SK-N-SH (cell line): ENCODE data around the gene MEGF10. TPM values are rescaled to one million over a fixed set of nuclear protein-coding genes. Genes with fewer than 3 reads are reported as not detected.

Experiments used
- CTCF ChIA-PET: fragments of 300-600, 350-600 bp; formaldehyde crosslinking; extraction: SDS; loops from one replicate; lab custom pipeline; 2021; lab: Yijun Ruan, JAX
- POLR2A ChIA-PET: fragments of 350-600 bp; sonication (Branson Sonifier 250); formaldehyde crosslinking; extraction: SDS; loops from one replicate; lab custom pipeline; 2020; ENCODE audit warnings: antibody characterized with exemption, inconsistent platforms; lab: Yijun Ruan, JAX
- DNase-seq: peaks from one replicate; pipeline ENCODE4 v3.0.0; 2012
- H2AFZ ChIP-seq: fragments of 200-600 bp; sonication (generic); 2 replicates; pipeline ENCODE4 v1.8.1; 2016; ENCODE audit warnings: antibody characterized with exemption, mild to moderate bottlenecking, low read depth
- H3F3A ChIP-seq: fragments of 200-600 bp; sonication (generic); replicated peaks from 2 replicates; pipeline ENCODE3; 2016; ENCODE audit warnings: antibody characterized with exemption, mild to moderate bottlenecking; ENCODE audit not compliant: insufficient read depth
- H3K27ac ChIP-seq, 2 experiments: fragments of 200-500 bp in 1 of 2; fragments of 200-600 bp in 1 of 2; sonication (Bioruptor generic) in 1 of 2; sonication (generic), shearing (Covaris generic) in 1 of 2; 2 replicates each; pipeline versions ENCODE4 v1.5.1 to v1.6.1; 2014 to 2016; ENCODE audit warnings: low read depth in 2 of 2, inconsistent platforms in 1 of 2, low read length in 1 of 2, mild to moderate bottlenecking in 1 of 2, mixed read lengths in 1 of 2
- H3K27me3 ChIP-seq: fragments of 200-600 bp; sonication (generic), shearing (Covaris generic); 2 replicates; pipeline ENCODE4 v1.6.1; 2016; ENCODE audit warnings: mixed run types; ENCODE audit not compliant: insufficient read depth
- H3K36me3 ChIP-seq, 2 experiments: fragments of 200-500 bp in 1 of 2; fragments of 200-600 bp in 1 of 2; sonication (Bioruptor generic) in 1 of 2; sonication (generic) in 1 of 2; replicated peaks in 1 of 2; 2 replicates each; pipeline versions ENCODE3 to v1.5.1; 2014 to 2016; ENCODE audit warnings: low read length in 1 of 2, mild to moderate bottlenecking in 1 of 2; ENCODE audit not compliant: insufficient read depth in 2 of 2, control insufficient read depth in 1 of 2
- H3K4me1 ChIP-seq, 2 experiments: fragments of 200-500 bp in 1 of 2; fragments of 200-600 bp in 1 of 2; sonication (Bioruptor generic) in 1 of 2; sonication (generic), shearing (Covaris generic) in 1 of 2; 2 replicates each; pipeline versions ENCODE4 v1.5.1 to v1.6.1; 2014 to 2016; ENCODE audit warnings: low read depth in 1 of 2, low read length in 1 of 2, mixed run types in 1 of 2; ENCODE audit not compliant: insufficient read depth in 2 of 2, control insufficient read depth in 1 of 2
- H3K4me2 ChIP-seq: fragments of 200-600 bp; sonication (generic), shearing (Covaris generic); 2 replicates; pipeline ENCODE4 v1.6.1; 2017; ENCODE audit warnings: mixed run types
- H3K4me3 ChIP-seq, 2 experiments: fragments of 200-500 bp in 1 of 2; fragments of 200-600 bp in 1 of 2; sonication (Bioruptor generic) in 1 of 2; sonication (generic), shearing (Covaris generic) in 1 of 2; 2 replicates each; pipeline versions ENCODE4 v1.5.1 to v1.8.1; 2014 to 2016; ENCODE audit warnings: low read depth in 2 of 2, inconsistent platforms in 1 of 2, low read length in 1 of 2, mild to moderate bottlenecking in 1 of 2, mixed read lengths in 1 of 2, moderate library complexity in 1 of 2
- H3K79me2 ChIP-seq: fragments of 200-600 bp; sonication (generic); 2 replicates; pipeline ENCODE4 v1.8.1; 2017; ENCODE audit warnings: mild to moderate bottlenecking; ENCODE audit not compliant: insufficient read depth
- H3K9ac ChIP-seq: fragments of 200-600 bp; sonication (generic); 2 replicates; pipeline ENCODE4 v1.6.1; 2017; ENCODE audit warnings: mixed run types
- H3K9me2 ChIP-seq: fragments of 200-600 bp; sonication (generic); 2 replicates; pipeline ENCODE4 v1.6.1; 2017; ENCODE audit warnings: mixed run types
- H3K9me3 ChIP-seq: fragments of 200-600 bp; sonication (generic); 2 replicates; pipeline ENCODE4 v1.6.1; 2017; ENCODE audit warnings: mixed run types, mild to moderate bottlenecking, moderate library complexity
- H4K20me1 ChIP-seq: fragments of 200-600 bp; sonication (generic); 2 replicates; pipeline ENCODE4 v1.6.1; 2017; ENCODE audit warnings: mild to moderate bottlenecking, mixed run types; ENCODE audit not compliant: insufficient read depth
- CHD2 ChIP-seq: fragments of 150-350 bp; IDR thresholded peaks from 2 replicates; pipeline ENCODE4 v1.6.1; 2018; ENCODE audit warnings: low read length; ENCODE audit not compliant: partially characterized antibody
- EP300 ChIP-seq, 2 experiments: IDR thresholded peaks; 2 replicates each; pipeline versions ENCODE4 v1.4.0 to v1.6.1; 2012; ENCODE audit warnings: borderline replicate concordance in 1 of 2, low read depth in 1 of 2, low read length in 1 of 2
- FOSL2 ChIP-seq: IDR thresholded peaks from 2 replicates; pipeline ENCODE4 v1.4.0; 2012; ENCODE audit warnings: low read depth, mild to moderate bottlenecking, moderate library complexity, borderline replicate concordance
- FOXM1 ChIP-seq: IDR thresholded peaks from 2 replicates; pipeline ENCODE4 v1.4.0; 2012; ENCODE audit warnings: low read depth, mild to moderate bottlenecking
- JUND ChIP-seq: IDR thresholded peaks from 2 replicates; pipeline ENCODE4 v1.4.0; 2012
- MEF2A ChIP-seq: IDR thresholded peaks from 2 replicates; pipeline ENCODE4 v1.4.0; 2012; ENCODE audit warnings: low read depth, borderline replicate concordance
- RFX5 ChIP-seq: IDR thresholded peaks from 2 replicates; pipeline ENCODE4 v1.6.1; 2012; ENCODE audit warnings: mild to moderate bottlenecking, improper control_type of control experiment, low read length
- SIN3A ChIP-seq: IDR thresholded peaks from 2 replicates; pipeline ENCODE4 v1.6.1; 2012; ENCODE audit warnings: low read depth, mild to moderate bottlenecking, low read length, moderate library complexity, borderline replicate concordance
- TAF1 ChIP-seq: IDR thresholded peaks from 2 replicates; pipeline ENCODE4 v1.6.1; 2012; ENCODE audit warnings: low read depth, mild to moderate bottlenecking, low read length, moderate library complexity, borderline replicate concordance
- TCF12 ChIP-seq: IDR thresholded peaks from 2 replicates; pipeline ENCODE4 v1.4.0; 2012
- WGBS: methylation state at CpG from one replicate; pipeline ENCODE4 v1.1.6; 2017; ENCODE audit warnings: low lambda C conversion rate; 5-methylcytosine and 5-hydroxymethylcytosine counted together
- polyA plus RNA-seq, 3 experiments: library from polyadenylated mRNA; depleted of rRNA; stranded (reverse); fragments of >200 nt; gene quantifications; 2 replicates each; pipeline ENCODE4 v1.2.3, GENCODE V29; 2012
- TF ChIP-seq, protein P1 (sequence below): fragments of 150-350 bp; IDR thresholded peaks from 2 replicates; pipeline ENCODE4 v1.6.1; 2017; ENCODE audit warnings: antibody characterized with exemption, low read length, low read depth, borderline replicate concordance
- TF ChIP-seq, protein P2 (sequence below): IDR thresholded peaks from 2 replicates; pipeline ENCODE4; 2012
- TF ChIP-seq, protein P3 (sequence below): fragments of 200-600 bp; sonication (generic); IDR thresholded peaks from 2 replicates; pipeline ENCODE4 v1.6.1; 2017; ENCODE audit warnings: antibody characterized with exemption, mild to moderate bottlenecking, moderate library complexity
- TF ChIP-seq, protein P4 (sequence below): IDR thresholded peaks from 2 replicates; pipeline ENCODE4 v1.4.0; 2012; ENCODE audit warnings: low read depth

Gene MEGF10
- polyA plus RNA-seq, 1 of the 3 experiments (the other 2 are of a cell fraction), result 1.1 TPM

DNA sequence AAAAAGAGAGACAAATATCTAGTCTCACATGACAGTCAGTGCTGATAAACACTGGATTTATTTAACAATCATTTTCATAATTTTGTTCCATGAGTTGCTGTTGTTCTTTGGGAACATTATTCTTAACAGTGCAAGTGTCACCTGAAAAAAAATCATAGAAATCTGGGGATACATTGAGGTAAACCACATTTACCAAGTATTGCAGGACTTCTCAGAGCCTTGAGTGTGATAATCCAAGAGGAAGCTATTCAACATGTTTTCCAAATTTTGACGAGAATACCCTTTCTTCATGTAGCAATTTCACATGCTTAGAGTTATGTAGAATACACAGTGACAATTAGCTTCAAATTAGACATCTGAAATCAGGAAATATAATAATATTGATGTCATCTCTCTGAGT lies 108.5 kb downstream of the MEGF10 start:
- ChIA-PET POLR2A (no interaction called here), CTCF (no interaction called here)
- Histone ChIP-seq H3K27me3 (no peaks in the 10 kb centered on the region), H3K4me2 (no peak overlapping the region), H4K20me1 (no peaks in the 10 kb centered on the region), H3K9ac (no peak overlapping the region), H2AFZ (no peak overlapping the region), H3K4me3 (no peak overlapping the region), H3F3A (no peaks in the 10 kb centered on the region), H3K9me3 (no peaks in the 10 kb centered on the region), H3K4me1 (no peaks in the 10 kb centered on the region; a peak in 1 of 4 replicates), H3K27ac (no peak overlapping the region), H3K9me2 (no peaks in the 10 kb centered on the region), H3K79me2 (no peaks in the 10 kb centered on the region), H3K36me3 (no peaks in the 10 kb centered on the region)
- WGBS, result 30% methylated on average over 1 of the region's 1 CpG
- TF ChIP-seq, protein P1, sequence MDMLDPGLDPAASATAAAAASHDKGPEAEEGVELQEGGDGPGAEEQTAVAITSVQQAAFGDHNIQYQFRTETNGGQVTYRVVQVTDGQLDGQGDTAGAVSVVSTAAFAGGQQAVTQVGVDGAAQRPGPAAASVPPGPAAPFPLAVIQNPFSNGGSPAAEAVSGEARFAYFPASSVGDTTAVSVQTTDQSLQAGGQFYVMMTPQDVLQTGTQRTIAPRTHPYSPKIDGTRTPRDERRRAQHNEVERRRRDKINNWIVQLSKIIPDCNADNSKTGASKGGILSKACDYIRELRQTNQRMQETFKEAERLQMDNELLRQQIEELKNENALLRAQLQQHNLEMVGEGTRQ, result no peak
- TF ChIP-seq EP300 (IDR thresholded peaks at IDR 0.05; ENCODE audit: borderline replicate concordance in 1 of 2, low read depth in 1 of 2, low read length in 1 of 2) (no peak), RFX5 (no peak), MEF2A (no peak), SIN3A (no peak), FOSL2 (no peak), JUND (no peak), FOXM1 (no peak), TAF1 (no peak)
- TF ChIP-seq, protein P2, sequence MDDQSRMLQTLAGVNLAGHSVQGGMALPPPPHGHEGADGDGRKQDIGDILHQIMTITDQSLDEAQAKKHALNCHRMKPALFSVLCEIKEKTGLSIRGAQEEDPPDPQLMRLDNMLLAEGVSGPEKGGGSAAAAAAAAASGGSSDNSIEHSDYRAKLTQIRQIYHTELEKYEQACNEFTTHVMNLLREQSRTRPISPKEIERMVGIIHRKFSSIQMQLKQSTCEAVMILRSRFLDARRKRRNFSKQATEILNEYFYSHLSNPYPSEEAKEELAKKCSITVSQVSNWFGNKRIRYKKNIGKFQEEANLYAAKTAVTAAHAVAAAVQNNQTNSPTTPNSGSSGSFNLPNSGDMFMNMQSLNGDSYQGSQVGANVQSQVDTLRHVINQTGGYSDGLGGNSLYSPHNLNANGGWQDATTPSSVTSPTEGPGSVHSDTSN, result no peak
- TF ChIP-seq, protein P3, sequence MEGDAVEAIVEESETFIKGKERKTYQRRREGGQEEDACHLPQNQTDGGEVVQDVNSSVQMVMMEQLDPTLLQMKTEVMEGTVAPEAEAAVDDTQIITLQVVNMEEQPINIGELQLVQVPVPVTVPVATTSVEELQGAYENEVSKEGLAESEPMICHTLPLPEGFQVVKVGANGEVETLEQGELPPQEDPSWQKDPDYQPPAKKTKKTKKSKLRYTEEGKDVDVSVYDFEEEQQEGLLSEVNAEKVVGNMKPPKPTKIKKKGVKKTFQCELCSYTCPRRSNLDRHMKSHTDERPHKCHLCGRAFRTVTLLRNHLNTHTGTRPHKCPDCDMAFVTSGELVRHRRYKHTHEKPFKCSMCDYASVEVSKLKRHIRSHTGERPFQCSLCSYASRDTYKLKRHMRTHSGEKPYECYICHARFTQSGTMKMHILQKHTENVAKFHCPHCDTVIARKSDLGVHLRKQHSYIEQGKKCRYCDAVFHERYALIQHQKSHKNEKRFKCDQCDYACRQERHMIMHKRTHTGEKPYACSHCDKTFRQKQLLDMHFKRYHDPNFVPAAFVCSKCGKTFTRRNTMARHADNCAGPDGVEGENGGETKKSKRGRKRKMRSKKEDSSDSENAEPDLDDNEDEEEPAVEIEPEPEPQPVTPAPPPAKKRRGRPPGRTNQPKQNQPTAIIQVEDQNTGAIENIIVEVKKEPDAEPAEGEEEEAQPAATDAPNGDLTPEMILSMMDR, result no peak
- TF ChIP-seq, protein P4, sequence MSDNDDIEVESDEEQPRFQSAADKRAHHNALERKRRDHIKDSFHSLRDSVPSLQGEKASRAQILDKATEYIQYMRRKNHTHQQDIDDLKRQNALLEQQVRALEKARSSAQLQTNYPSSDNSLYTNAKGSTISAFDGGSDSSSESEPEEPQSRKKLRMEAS, result no peak
- no peak for DNase-seq

DNA sequence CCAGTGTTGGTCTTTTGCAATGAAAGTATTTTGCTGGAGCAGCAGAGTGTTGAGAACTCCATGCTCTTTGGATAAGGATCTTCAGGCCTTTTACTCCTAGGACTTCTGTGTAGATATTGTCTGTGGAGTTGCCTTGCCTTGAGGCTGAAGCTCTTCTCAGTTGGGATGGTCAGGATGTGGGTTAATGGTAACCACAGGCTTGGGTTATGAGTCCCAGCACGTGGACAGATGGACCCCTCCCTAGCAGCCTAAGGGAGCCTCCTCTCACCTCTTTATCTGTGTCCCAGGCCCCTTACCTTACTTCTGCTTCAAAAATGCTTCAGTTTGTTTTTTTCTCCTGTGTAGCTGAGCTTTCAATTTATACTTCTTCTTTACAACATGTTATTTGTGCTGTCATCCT lies 109.9 kb downstream of the MEGF10 start:
- Histone ChIP-seq H4K20me1 (no peaks in the 10 kb centered on the region), H3K9me3 (no peaks in the 10 kb centered on the region), H3K4me2 (no peak overlapping the region), H3K79me2 (no peaks in the 10 kb centered on the region), H2AFZ (no peak overlapping the region), H3K9ac (no peak overlapping the region), H3K9me2 (no peaks in the 10 kb centered on the region), H3F3A (no peaks in the 10 kb centered on the region), H3K36me3 (no peaks in the 10 kb centered on the region), H3K27me3 (no peaks in the 10 kb centered on the region), H3K4me3 (no peak overlapping the region), H3K4me1 (no peaks in the 10 kb centered on the region; a peak in 1 of 4 replicates), H3K27ac (no peak overlapping the region)
- POLR2A ChIA-PET, result no interaction called here
- WGBS, result 62% methylated on average over 1 of the region's 1 CpG
- no peak for DNase-seq
- CTCF ChIA-PET, result interaction anchor here (1.0 kb wide), 1 partner anchor 42 kb away, joined by 3 read pairs; no protein-coding TSS in a partner anchor
- TF ChIP-seq CHD2, result no peak
- TF ChIP-seq, protein P4, result no peak
- TF ChIP-seq TCF12, result no peak
